ENCODE data around the gene UPP2. TPM values are rescaled to one million over a fixed set of nuclear protein-coding genes. Genes with fewer than 3 reads are reported as not detected.
A peak's percentile ranks its signal among the peaks of the same experiment; 100 is the strongest.

Gene UPP2
- total RNA-seq, 1 experiment from 2014 or later, result not detected

- no peaks in the 10 kb centered on the region for H3K9me2 ChIP-seq (replicated peaks; ENCODE audit: low read length)
- H3K4me2 ChIP-seq (ENCODE audit: low read length), result 0 out of 2 replicates have a peak overlapping the region, but pooled peaks have one; percentile 1
- H3K4me1 ChIP-seq (ENCODE audit: insufficient read depth, low read length), result peaks cover 19% of the 10 kb centered on the region
- peak; percentile 65 for DNase-seq
- no TSS peak for BruUV-seq (replicated peaks)
- no peaks in the 10 kb centered on the region for H3K79me2 ChIP-seq (ENCODE audit: low read length)
- no peaks in the 10 kb centered on the region for H4K20me1 ChIP-seq (ENCODE audit: low read length)
- no peak overlapping the region for H2AFZ ChIP-seq (ENCODE audit: low read length)
- POLR2A ChIA-PET (ENCODE audit: unreplicated experiment), result no interaction called here
- ATAC-seq, result no peak
- CTCF ChIA-PET, result no interaction called here
- no peak overlapping the region for H3K4me3 ChIP-seq (ENCODE audit: low read length)
- no peak overlapping the region for H3K9ac ChIP-seq (ENCODE audit: low read length)
- no peaks in the 10 kb centered on the region for H3K9me3 ChIP-seq (ENCODE audit: low read length)
- H3K27me3 ChIP-seq (ENCODE audit: low read length), result no peaks in the 10 kb centered on the region
- no peaks in the 10 kb centered on the region for H3K36me3 ChIP-seq (ENCODE audit: low read depth, low read length)
- TF ChIP-seq CTCF (conservative IDR thresholded peaks at IDR 0.05; ENCODE audit: low read depth, low read length) (no peak), EZH2phosphoT487 (IDR thresholded peaks at IDR 0.05; ENCODE audit: borderline replicate concordance, low read length) (no peak), EZH2 (IDR thresholded peaks at IDR 0.05; ENCODE audit: low read length, unreplicated experiment) (no peak)
- no peak overlapping the region for H3K27ac ChIP-seq (ENCODE audit: low read length)
- H3F3A ChIP-seq (ENCODE audit: low read length, unreplicated experiment), result no peaks in the 10 kb centered on the region
- intact Hi-C loops (cut with micrococcal nuclease), result no loop called here
Measured at GRCh38 chr2:158128168-158128973, 26.7 kb downstream of the UPP2 start.

- intact Hi-C loops (cut with micrococcal nuclease), result no loop called here
- H3K4me1 ChIP-seq (ENCODE audit: insufficient read depth, low read length), result peaks cover 19% of the 10 kb centered on the region
- H4K20me1 ChIP-seq (ENCODE audit: low read length), result no peaks in the 10 kb centered on the region
- ChIA-PET CTCF (no interaction called here), POLR2A (ENCODE audit: unreplicated experiment) (no interaction called here)
- no peaks in the 10 kb centered on the region for H3K79me2 ChIP-seq (ENCODE audit: low read length)
- ATAC-seq (no peak), DNase-seq (no peak)
- H3K27me3 ChIP-seq (ENCODE audit: low read length), result no peaks in the 10 kb centered on the region
- TF ChIP-seq EZH2phosphoT487 (IDR thresholded peaks at IDR 0.05; ENCODE audit: borderline replicate concordance, low read length), result no peak
- no peak for TF ChIP-seq CTCF (conservative IDR thresholded peaks at IDR 0.05; ENCODE audit: low read depth, low read length)
- TF ChIP-seq EZH2 (IDR thresholded peaks at IDR 0.05; ENCODE audit: low read length, unreplicated experiment), result no peak
- H3K9me3 ChIP-seq (ENCODE audit: low read length), result no peaks in the 10 kb centered on the region
- H3K4me2 ChIP-seq (ENCODE audit: low read length), result 0 out of 2 replicates have a peak overlapping the region, but pooled peaks have one; percentile 1
- H3K36me3 ChIP-seq (ENCODE audit: low read depth, low read length), result no peaks in the 10 kb centered on the region
- H3K9ac ChIP-seq (ENCODE audit: low read length), result no peak overlapping the region
- H3F3A ChIP-seq (ENCODE audit: low read length, unreplicated experiment), result no peaks in the 10 kb centered on the region
- BruUV-seq (replicated peaks), result no TSS peak
- H3K9me2 ChIP-seq (replicated peaks; ENCODE audit: low read length), result no peaks in the 10 kb centered on the region
- no peak overlapping the region for H3K4me3 ChIP-seq (ENCODE audit: low read length)
- H2AFZ ChIP-seq (ENCODE audit: low read length), result no peak overlapping the region
- no peak overlapping the region for H3K27ac ChIP-seq (ENCODE audit: low read length)
Measured at GRCh38 chr2:158129037-158129436, 27.4 kb downstream of the UPP2 start.

DNA sequence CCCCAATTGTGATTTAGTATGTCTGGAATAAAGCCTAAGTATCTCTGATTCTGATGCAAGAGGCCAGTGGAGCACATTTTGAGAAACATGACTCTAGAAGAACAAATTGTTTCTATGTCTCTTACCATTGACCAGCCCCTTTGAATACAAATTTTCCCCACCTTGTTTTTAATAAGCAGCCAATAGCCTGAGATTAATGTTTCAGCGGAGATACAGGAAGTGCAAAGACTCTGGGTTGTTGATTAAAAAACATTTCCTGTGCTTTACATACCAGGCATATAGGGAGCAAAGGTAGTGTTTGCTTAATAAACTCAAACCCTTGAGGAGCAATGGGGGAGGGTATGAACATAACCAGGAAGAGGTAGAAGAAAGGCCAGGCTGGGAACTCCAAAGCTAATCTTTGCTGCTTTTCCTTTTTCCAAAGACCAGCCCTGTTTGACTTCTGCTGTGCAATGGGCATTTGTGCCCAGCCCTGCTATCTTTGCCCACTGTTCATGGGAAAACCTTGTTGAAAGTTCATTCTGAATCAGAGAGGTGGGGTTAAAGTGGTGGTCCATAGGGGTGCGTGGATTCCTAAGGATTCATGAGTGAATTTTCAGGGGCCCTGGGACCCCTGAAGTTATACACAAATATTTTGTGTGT is 29.3 kb downstream of the UPP2 start:
- TF ChIP-seq EZH2phosphoT487 (IDR thresholded peaks at IDR 0.05; ENCODE audit: borderline replicate concordance, low read length) (no peak), CTCF (conservative IDR thresholded peaks at IDR 0.05; ENCODE audit: low read depth, low read length) (no peak), EZH2 (IDR thresholded peaks at IDR 0.05; ENCODE audit: low read length, unreplicated experiment) (no peak)
- BruUV-seq (replicated peaks), result no TSS peak
- peak overlapping the region; percentile 25; the same call in 1 of the 2 replicates for H3K4me3 ChIP-seq (ENCODE audit: low read length)
- DNase-seq (peak; percentile 52), ATAC-seq (no peak)
- H3K27ac ChIP-seq (ENCODE audit: low read length), result 0 out of 2 replicates have a peak overlapping the region, but pooled peaks have one; percentile 17
- H2AFZ ChIP-seq (ENCODE audit: low read length), result peak overlapping the region; percentile 69
- H3F3A ChIP-seq (ENCODE audit: low read length, unreplicated experiment), result no peaks in the 10 kb centered on the region
- H3K9me3 ChIP-seq (ENCODE audit: low read length), result no peaks in the 10 kb centered on the region
- H3K36me3 ChIP-seq (ENCODE audit: low read depth, low read length), result no peaks in the 10 kb centered on the region
- intact Hi-C loops (cut with micrococcal nuclease), result no loop called here
- POLR2A ChIA-PET (ENCODE audit: unreplicated experiment), result no interaction called here
- H4K20me1 ChIP-seq (ENCODE audit: low read length), result no peaks in the 10 kb centered on the region
- H3K4me2 ChIP-seq (ENCODE audit: low read length), result peak overlapping the region; percentile 66
- CTCF ChIA-PET, result no interaction called here
- no peaks in the 10 kb centered on the region for H3K9me2 ChIP-seq (replicated peaks; ENCODE audit: low read length)
- H3K79me2 ChIP-seq (ENCODE audit: low read length), result no peaks in the 10 kb centered on the region
- H3K27me3 ChIP-seq (ENCODE audit: low read length), result no peaks in the 10 kb centered on the region
- no peak overlapping the region for H3K9ac ChIP-seq (ENCODE audit: low read length)
- H3K4me1 ChIP-seq (ENCODE audit: insufficient read depth, low read length), result peaks cover 19% of the 10 kb centered on the region

Data from PC-3 (cell line).